Mucosa of stomach (tissue), 1 donor: Measurements from ENCODE around the gene ABHD15.

ENCODE experiments used
- H3K27me3 ChIP-seq: one replicate; pipeline ENCODE4 v1.7.0; 2013; ENCODE audit warnings: mild to moderate bottlenecking, low read length; ENCODE audit not compliant: control insufficient read depth, insufficient read depth
- H3K36me3 ChIP-seq: one replicate; pipeline ENCODE4 v1.7.0; 2013; ENCODE audit warnings: low read length; ENCODE audit not compliant: control insufficient read depth, insufficient read depth
- H3K4me1 ChIP-seq: one replicate; pipeline ENCODE4 v1.7.0; 2013; ENCODE audit warnings: mild to moderate bottlenecking, low read length; ENCODE audit not compliant: control insufficient read depth, insufficient read depth
- H3K4me3 ChIP-seq: one replicate; pipeline ENCODE4 v1.7.0; 2013; ENCODE audit warnings: low read length
- H3K9ac ChIP-seq: one replicate; pipeline ENCODE4 v1.7.0; 2013; ENCODE audit warnings: mild to moderate bottlenecking, low read length, moderate library complexity
- H3K9me3 ChIP-seq: one replicate; pipeline ENCODE4 v1.7.0; 2013; ENCODE audit warnings: mild to moderate bottlenecking, low read length, moderate library complexity; ENCODE audit not compliant: control insufficient read depth
- donor health status: Pancreatic carcinoma.

Gene ABHD15

GRCh38 chr17:29575511-29576213 lies 8.8 kb upstream of the ABHD15 start:
- peaks cover 46% of the 10 kb centered on the region for H3K4me1 ChIP-seq
- H3K27me3 ChIP-seq = no peaks in the 10 kb centered on the region
- H3K9ac ChIP-seq = no peak overlapping the region
- no peaks in the 10 kb centered on the region for H3K9me3 ChIP-seq
- H3K4me3 ChIP-seq = no peak overlapping the region
- peaks cover 4% of the 10 kb centered on the region for H3K36me3 ChIP-seq

GRCh38 chr17:29574732-29575510 lies 8.1 kb upstream of the ABHD15 start:
- H3K9ac ChIP-seq = no peak overlapping the region
- H3K27me3 ChIP-seq = no peaks in the 10 kb centered on the region
- no peak overlapping the region for H3K4me3 ChIP-seq
- H3K9me3 ChIP-seq = no peaks in the 10 kb centered on the region
- peaks cover 41% of the 10 kb centered on the region for H3K4me1 ChIP-seq
- H3K36me3 ChIP-seq = peaks cover 4% of the 10 kb centered on the region

- Histone ChIP-seq H3K36me3 (peaks cover 4% of the 10 kb centered on the region), H3K9ac (no peak overlapping the region), H3K27me3 (no peaks in the 10 kb centered on the region), H3K4me1 (peaks cover 48% of the 10 kb centered on the region), H3K4me3 (no peak overlapping the region), H3K9me3 (no peaks in the 10 kb centered on the region)
These were observed 7.3 kb upstream of the ABHD15 start for GRCh38 chr17:29573871-29574731.

GRCh38 chr17:29573558-29573869 lies 6.7 kb upstream of the ABHD15 start:
- no peak overlapping the region for H3K9ac ChIP-seq
- no peaks in the 10 kb centered on the region for H3K9me3 ChIP-seq
- no peaks in the 10 kb centered on the region for H3K27me3 ChIP-seq
- no peak overlapping the region for H3K4me3 ChIP-seq
- H3K4me1 ChIP-seq = peaks cover 50% of the 10 kb centered on the region
- H3K36me3 ChIP-seq = peaks cover 4% of the 10 kb centered on the region

GRCh38 chr17:29572691-29573557 lies 6.1 kb upstream of the ABHD15 start:
- Histone ChIP-seq H3K36me3 (peaks cover 4% of the 10 kb centered on the region), H3K9ac (no peak overlapping the region), H3K27me3 (no peaks in the 10 kb centered on the region), H3K9me3 (no peaks in the 10 kb centered on the region), H3K4me1 (peaks cover 50% of the 10 kb centered on the region), H3K4me3 (no peak overlapping the region)

- Histone ChIP-seq H3K36me3 (peaks cover 4% of the 10 kb centered on the region), H3K27me3 (no peaks in the 10 kb centered on the region), H3K4me3 (no peak overlapping the region), H3K4me1 (peaks cover 50% of the 10 kb centered on the region), H3K9ac (no peak overlapping the region), H3K9me3 (no peaks in the 10 kb centered on the region)
These were observed 5.2 kb upstream of the ABHD15 start for GRCh38 chr17:29571883-29572681.

GRCh38 chr17:29571486-29571882 lies 4.6 kb upstream of the ABHD15 start:
- H3K4me1 ChIP-seq = peaks cover 50% of the 10 kb centered on the region
- peaks cover 4% of the 10 kb centered on the region for H3K36me3 ChIP-seq
- H3K9ac ChIP-seq = no peak overlapping the region
- no peak overlapping the region for H3K4me3 ChIP-seq
- no peaks in the 10 kb centered on the region for H3K9me3 ChIP-seq
- H3K27me3 ChIP-seq = no peaks in the 10 kb centered on the region

GRCh38 chr17:29570521-29570920 lies 3.7 kb upstream of the ABHD15 start:
- Histone ChIP-seq H3K9me3 (no peaks in the 10 kb centered on the region), H3K4me3 (no peak overlapping the region), H3K9ac (no peak overlapping the region), H3K27me3 (no peaks in the 10 kb centered on the region), H3K4me1 (peaks cover 53% of the 10 kb centered on the region), H3K36me3 (no peaks in the 10 kb centered on the region)

GRCh38 chr17:29569245-29569950 lies 2.6 kb upstream of the ABHD15 start:
- H3K4me3 ChIP-seq = peak overlapping the region; percentile 35
- no peaks in the 10 kb centered on the region for H3K36me3 ChIP-seq
- H3K9ac ChIP-seq = peak overlapping the region; percentile 71
- H3K27me3 ChIP-seq = no peaks in the 10 kb centered on the region
- H3K9me3 ChIP-seq = no peaks in the 10 kb centered on the region
- peaks cover 45% of the 10 kb centered on the region for H3K4me1 ChIP-seq

GRCh38 chr17:29568331-29569244 lies 1.8 kb upstream of the ABHD15 start, which contains the start of gene TP53I13:
TSS of gene TP53I13 (plus strand) at chr17:29568701. CDS start at chr17:29568759, 58 bp downstream.
- H3K27me3 ChIP-seq = no peaks in the 10 kb centered on the region
- no peaks in the 10 kb centered on the region for H3K36me3 ChIP-seq
- H3K4me3 ChIP-seq = peak within 1 kb of the TSS; percentile 77
- no peaks in the 10 kb centered on the region for H3K9me3 ChIP-seq
- H3K9ac ChIP-seq = peak within 1 kb of the TSS; percentile 76
- H3K4me1 ChIP-seq = peaks cover 37% of the 10 kb centered on the region
